Spinal cord (tissue), 10 donors: Measurements from ENCODE around the gene FAM120B. TPM values are rescaled to one million over a fixed set of nuclear protein-coding genes. Genes with fewer than 3 reads are reported as not detected.
"Not testable (repeated sequence)": the region's sequence is repeated elsewhere in the genome, so short reads cannot be mapped to it uniquely, and the experiment has no call there.

Experiments used
- DNase-seq, 6 donors: peaks; one replicate each; pipeline versions ENCODE4 v3.0.0 to v3.0.0-alpha.2; 2013 to 2015; ENCODE audit warnings: low spot score in 6 of 6, low read depth in 4 of 6
- H3K27ac ChIP-seq: one replicate; pipeline ENCODE4 v1.5.1; 2013; ENCODE audit warnings: low read depth, low read length, control low read depth
- H3K27me3 ChIP-seq: one replicate; pipeline ENCODE4 v1.6.1; 2013; ENCODE audit warnings: low read length; ENCODE audit not compliant: control insufficient read depth, insufficient read depth
- H3K36me3 ChIP-seq: one replicate; pipeline ENCODE4 v1.6.1; 2013; ENCODE audit warnings: low read length; ENCODE audit not compliant: control insufficient read depth, insufficient read depth
- H3K4me1 ChIP-seq: one replicate; pipeline ENCODE4 v1.6.1; 2013; ENCODE audit warnings: low read length; ENCODE audit not compliant: control insufficient read depth, insufficient read depth
- H3K4me3 ChIP-seq: one replicate; pipeline ENCODE4 v1.5.1; 2013; ENCODE audit warnings: low read depth, low read length, control low read depth
- H3K9me3 ChIP-seq: one replicate; pipeline ENCODE4 v1.6.1; 2013; ENCODE audit warnings: low read length; ENCODE audit not compliant: control insufficient read depth, insufficient read depth
- WGBS: methylation state at CpG from one replicate; pipeline ENCODE4 v1.1.5; 2013; ENCODE audit warnings: missing lambda C conversion rate; ENCODE audit not compliant: insufficient coverage; 5-methylcytosine and 5-hydroxymethylcytosine counted together
- polyA plus RNA-seq, 2 donors: library from polyadenylated mRNA; unstranded; fragments of 120-200 nt; gene quantifications; one replicate each; pipeline ENCODE4 v1.2.1, GENCODE V29; 2013; ENCODE audit not compliant: insufficient read length in 2 of 2
- total RNA-seq, 2 donors: library from RNA; depleted of rRNA in 1 of 2; stranded (reverse); fragments of 120-200 nt in 1 of 2; fragments of >200 nt in 1 of 2; gene quantifications; one replicate each; pipeline versions ENCODE4 v1.2.3 to v1.2.4, GENCODE V29; 2013 to 2014
- donor health status: healthy.

The FAM120B gene
- total and polyA plus RNA-seq, 4 donors: 29.0 to 40.2 (median 36.6) TPM

DNA sequence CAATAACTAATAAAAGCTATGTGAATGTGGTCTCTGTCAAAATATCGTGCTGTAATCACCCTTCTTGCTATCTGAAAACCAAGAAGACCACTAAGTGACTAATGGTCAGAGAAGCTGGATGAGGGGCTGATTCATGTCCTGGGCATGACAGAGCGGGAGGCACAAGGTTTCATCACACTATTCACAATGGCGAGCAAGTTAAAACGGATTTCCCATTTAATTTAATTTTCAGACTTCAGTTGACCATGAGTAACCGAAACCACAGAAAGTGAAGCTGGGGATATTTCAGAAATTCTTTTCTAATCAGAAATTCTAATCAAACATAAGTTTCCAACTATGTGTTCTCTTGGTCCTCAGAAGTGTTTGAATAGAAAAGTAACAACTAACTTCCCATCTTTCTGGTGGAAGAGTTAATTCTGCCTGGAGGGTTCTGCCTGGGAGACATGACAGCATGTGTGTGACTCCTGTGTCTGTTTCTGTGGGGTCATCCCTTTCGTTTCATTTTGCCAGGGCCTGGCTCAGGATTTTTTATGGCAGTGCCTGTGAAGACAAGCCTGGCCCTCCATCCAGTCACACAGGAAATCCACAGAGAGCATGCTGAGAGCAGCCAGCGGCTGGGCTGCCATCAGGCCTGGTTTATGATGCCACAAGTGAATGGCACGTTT, 98.9 kb downstream of the FAM120B start:
- Histone ChIP-seq H3K4me1 (peaks cover 21% of the 10 kb centered on the region), H3K36me3 (peaks cover 23% of the 10 kb centered on the region)
- 42% methylated on average over 3 of the region's 8 CpGs for WGBS

DNA sequence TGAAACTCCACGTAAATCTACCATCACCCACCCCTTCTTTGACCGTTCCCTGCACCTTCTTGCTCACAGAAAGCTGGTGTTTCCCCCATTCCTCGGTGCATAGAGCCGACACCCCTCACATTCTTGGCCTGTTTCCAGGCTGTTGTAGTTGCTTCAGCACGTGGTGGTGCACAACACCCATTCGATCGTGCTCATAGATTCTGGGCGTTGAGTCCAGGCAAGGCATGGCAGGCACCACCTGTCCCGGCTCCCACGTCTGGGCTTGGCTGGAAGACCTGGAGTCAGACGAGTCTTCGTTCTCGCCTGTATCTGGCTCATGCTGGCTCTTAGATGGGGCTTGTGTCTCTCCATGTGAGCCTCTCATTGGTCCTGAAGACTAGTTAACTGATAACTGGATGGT, 100.6 kb downstream of the FAM120B start:
- H3K36me3 ChIP-seq: peaks cover 9% of the 10 kb centered on the region
- peaks cover 16% of the 10 kb centered on the region for H3K4me1 ChIP-seq
- H3K27me3 ChIP-seq: no peaks in the 10 kb centered on the region
- H3K9me3 ChIP-seq: peaks cover 2% of the 10 kb centered on the region
- H3K4me3 ChIP-seq: no peak overlapping the region
- no peak for DNase-seq
- WGBS: 91% methylated on average over 13 of the region's 13 CpGs
- H3K27ac ChIP-seq: no peak overlapping the region

More for the DNA sequence above, 98.9 kb downstream of the FAM120B start:
- Histone ChIP-seq H3K27ac (no peak overlapping the region), H3K9me3 (peaks cover 1% of the 10 kb centered on the region), H3K27me3 (no peaks in the 10 kb centered on the region), H3K4me3 (no peak overlapping the region)
- DNase-seq: no peak

- no peaks in the 10 kb centered on the region for H3K27me3 ChIP-seq
- H3K4me3 ChIP-seq: no peak overlapping the region
- H3K36me3 ChIP-seq: peaks cover 5% of the 10 kb centered on the region
- H3K27ac ChIP-seq: no peak overlapping the region
- no peak for DNase-seq
- peaks cover 10% of the 10 kb centered on the region for H3K4me1 ChIP-seq
- peaks cover 2% of the 10 kb centered on the region for H3K9me3 ChIP-seq
- WGBS: 95% methylated on average over 4 of the region's 4 CpGs
Measured at GRCh38 chr6:170407932-170408331, 101.4 kb downstream of the FAM120B start.

DNA sequence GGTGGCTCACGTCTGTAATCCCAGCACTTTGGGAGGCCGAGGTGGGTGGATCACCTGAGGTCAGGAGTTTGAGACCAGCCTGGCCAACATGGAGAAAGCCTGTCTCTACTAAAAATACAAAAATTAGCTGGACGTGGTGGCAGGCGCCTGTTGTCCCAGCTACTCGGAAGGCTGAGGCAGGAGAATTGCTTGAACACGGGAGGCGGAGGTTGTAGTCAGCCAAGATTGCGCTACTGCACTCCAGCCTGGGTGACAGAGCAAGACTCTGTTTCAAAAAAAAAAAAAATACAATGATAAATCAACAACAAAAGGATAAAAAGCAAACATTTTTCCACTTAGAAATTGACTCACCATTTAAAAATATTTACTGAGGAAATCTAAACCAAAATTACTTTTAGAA, 103.2 kb downstream of the FAM120B start:
- not testable (repeated sequence) for H3K36me3 ChIP-seq, H3K27ac ChIP-seq, H3K4me1 ChIP-seq, DNase-seq, H3K27me3 ChIP-seq, H3K4me3 ChIP-seq, H3K9me3 ChIP-seq
- WGBS: 92% methylated on average over 8 of the region's 8 CpGs

DNA sequence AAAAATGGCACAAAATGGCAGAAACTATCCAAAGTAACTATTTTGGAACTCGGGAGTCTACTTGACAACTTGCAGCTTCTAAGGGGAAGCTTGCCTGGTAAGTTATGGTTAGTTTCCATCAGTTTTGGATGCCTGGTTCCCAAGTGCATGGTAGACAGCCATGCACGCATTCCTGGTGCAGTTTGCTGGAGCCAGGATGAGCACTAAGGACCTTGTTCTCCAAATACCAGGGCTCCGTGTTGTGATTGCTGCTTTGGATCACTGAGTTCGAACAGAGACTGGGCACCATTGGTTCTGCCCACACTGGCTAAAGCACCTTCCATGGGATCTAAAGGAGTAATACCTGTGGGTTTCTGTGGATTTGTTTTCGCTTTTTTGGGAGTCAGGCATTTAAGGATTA, 103.7 kb downstream of the FAM120B start:
- H3K27ac ChIP-seq: no peak overlapping the region
- no peak for DNase-seq
- H3K4me3 ChIP-seq: no peak overlapping the region
- peaks cover 5% of the 10 kb centered on the region for H3K36me3 ChIP-seq
- H3K27me3 ChIP-seq: no peaks in the 10 kb centered on the region
- no peaks in the 10 kb centered on the region for H3K4me1 ChIP-seq
- 92% methylated on average over 3 of the region's 5 CpGs for WGBS
- H3K9me3 ChIP-seq: peaks cover 4% of the 10 kb centered on the region

DNA sequence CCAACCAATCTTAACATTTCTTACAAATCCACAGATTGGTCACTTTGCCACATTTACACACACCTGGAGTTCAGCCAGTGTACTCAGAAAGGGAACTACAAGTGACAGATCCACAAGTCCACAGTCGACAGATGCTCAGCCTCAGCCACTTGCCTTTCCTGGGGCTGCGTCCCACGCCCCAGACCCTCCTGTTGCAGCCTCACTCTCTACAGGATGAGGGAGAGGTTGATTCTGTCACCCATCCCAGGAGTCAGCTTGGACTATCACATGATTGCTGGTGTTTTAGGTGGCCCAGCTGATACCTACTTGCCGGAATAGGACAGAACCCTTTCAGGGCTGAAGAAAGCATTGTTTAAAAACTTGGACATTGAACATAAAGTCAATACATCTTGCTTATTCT, 108.8 kb downstream of the FAM120B start:
- WGBS: 100% methylated on average over 1 of the region's 4 CpGs
- Histone ChIP-seq H3K36me3 (no peaks in the 10 kb centered on the region), H3K9me3 (peaks cover 4% of the 10 kb centered on the region), H3K27me3 (no peaks in the 10 kb centered on the region), H3K27ac (no peak overlapping the region), H3K4me1 (peaks cover 2% of the 10 kb centered on the region), H3K4me3 (no peak overlapping the region)
- no peak for DNase-seq

DNA sequence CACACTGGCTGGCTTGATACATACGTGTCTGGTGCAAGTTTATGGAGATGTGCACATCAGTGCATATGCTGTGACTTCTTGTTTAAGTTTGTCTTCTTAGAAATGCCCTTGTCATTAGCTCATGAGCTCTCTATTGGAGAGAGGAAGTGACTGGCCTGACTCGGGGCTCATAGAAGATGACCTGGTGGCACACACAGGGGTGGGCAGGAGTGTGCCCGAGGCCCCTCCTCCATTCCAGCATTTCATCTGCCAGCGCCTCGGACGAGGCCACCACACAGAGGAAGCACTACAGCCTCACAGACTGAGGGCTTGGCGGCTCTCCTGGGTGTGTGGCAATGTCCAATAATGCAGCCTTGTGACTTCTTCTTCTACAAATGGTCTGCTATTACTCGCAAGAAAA, 109.7 kb downstream of the FAM120B start:
- Histone ChIP-seq H3K9me3 (peaks cover 2% of the 10 kb centered on the region), H3K27me3 (no peaks in the 10 kb centered on the region), H3K36me3 (no peaks in the 10 kb centered on the region), H3K4me3 (no peak overlapping the region), H3K4me1 (peaks cover 2% of the 10 kb centered on the region), H3K27ac (no peak overlapping the region)
- WGBS: 65% methylated on average over 7 of the region's 8 CpGs
- no peak for DNase-seq

DNA sequence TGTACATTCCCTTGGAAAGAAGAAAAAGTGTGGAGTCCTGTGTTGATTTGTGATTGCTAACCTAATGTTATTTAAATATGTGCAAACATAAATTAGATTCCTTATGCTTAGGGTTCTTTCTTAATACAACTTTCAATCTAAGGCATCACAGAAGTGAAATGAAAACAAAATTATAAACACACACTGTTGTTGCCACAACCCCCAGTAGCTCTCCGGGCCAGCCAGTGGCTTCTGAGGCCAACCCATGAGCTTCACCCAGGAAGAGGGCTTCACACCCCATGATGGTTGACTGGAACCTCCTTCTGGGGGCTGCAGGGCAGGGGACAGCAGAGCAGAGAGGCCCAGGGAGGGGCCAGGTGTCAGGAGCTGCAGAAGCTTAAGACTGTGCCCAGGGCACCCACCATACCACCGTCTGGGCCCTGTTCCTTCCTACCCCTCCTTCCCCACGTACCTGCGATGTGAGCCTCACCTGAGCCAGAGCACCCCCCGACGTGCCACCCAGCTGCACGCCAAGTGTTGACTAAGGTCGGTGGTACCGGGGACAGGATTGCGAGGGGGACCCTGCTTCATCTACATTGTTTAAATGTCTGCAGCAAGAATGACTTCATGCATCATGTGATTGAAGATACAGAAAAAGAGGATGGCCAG, 110.5 kb downstream of the FAM120B start:
- WGBS: 93% methylated on average over 10 of the region's 10 CpGs

GRCh38 chr6:170417881-170418280, 111.3 kb downstream of the FAM120B start:
- Histone ChIP-seq H3K27me3 (no peaks in the 10 kb centered on the region), H3K4me3 (no peak overlapping the region), H3K36me3 (no peaks in the 10 kb centered on the region), H3K9me3 (peaks cover 2% of the 10 kb centered on the region), H3K27ac (no peak overlapping the region), H3K4me1 (peaks cover 3% of the 10 kb centered on the region)
- 79% methylated on average over 9 of the region's 9 CpGs for WGBS
- DNase-seq: no peak

More for the DNA sequence above, 110.5 kb downstream of the FAM120B start:
- no peak overlapping the region for H3K4me3 ChIP-seq
- no peaks in the 10 kb centered on the region for H3K27me3 ChIP-seq
- peaks cover 2% of the 10 kb centered on the region for H3K4me1 ChIP-seq
- DNase-seq: no peak
- peaks cover 2% of the 10 kb centered on the region for H3K9me3 ChIP-seq
- H3K36me3 ChIP-seq: no peaks in the 10 kb centered on the region
- H3K27ac ChIP-seq: no peak overlapping the region

DNA sequence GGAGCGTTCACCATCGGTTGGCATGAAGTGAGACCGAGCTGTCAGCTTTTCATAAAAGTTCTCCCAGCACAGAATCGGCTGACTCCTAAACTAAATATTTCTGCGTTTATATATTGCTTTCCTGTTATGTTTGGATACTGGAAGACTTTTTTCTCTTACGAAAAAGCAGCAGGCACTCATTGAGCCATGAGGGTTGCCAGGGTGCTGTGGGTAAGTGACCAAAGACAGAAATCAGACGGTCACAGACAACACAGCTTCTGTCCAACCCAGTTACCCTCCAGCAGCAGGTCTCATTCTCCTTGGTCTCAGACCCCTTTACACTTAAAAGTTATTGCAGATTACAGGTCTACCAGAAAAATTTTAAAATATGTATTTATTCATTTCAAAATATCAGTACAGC, 113.7 kb downstream of the FAM120B start:
- H3K36me3 ChIP-seq: no peaks in the 10 kb centered on the region
- no peak for DNase-seq
- H3K27me3 ChIP-seq: no peaks in the 10 kb centered on the region
- no peak overlapping the region for H3K4me3 ChIP-seq
- peaks cover 12% of the 10 kb centered on the region for H3K4me1 ChIP-seq
- no peak overlapping the region for H3K27ac ChIP-seq
- no CpG with 5 or more reads among the region's 7 CpGs for WGBS
- no peaks in the 10 kb centered on the region for H3K9me3 ChIP-seq
